Activated naive CD4-positive, alpha-beta T cell treated with anti-CD3 and anti-CD28 coated beads, Interleukin-2, amount 10 ng/mL, durations not matched to agents 7 days and 5 days (primary cell): ENCODE measurements around the gene RIN3.
"Not testable (repeated sequence)": the region's sequence is repeated elsewhere in the genome, so short reads cannot be mapped to it uniquely, and the experiment has no call there.

Experiments used
- CTCF ChIA-PET: fragments of 350-600 bp; sonication (Branson Sonifier 250); formaldehyde crosslinking; loops from one replicate; lab custom pipeline; 2021; ENCODE audit warnings: antibody characterized with exemption; lab: Charles Lee
- DNase-seq: peaks from one replicate; pipeline ENCODE4 v3.0.0-alpha.2; 2020
- H3K27ac Mint-ChIP-seq: one replicate; pipeline ENCODE4 v1.8.0; 2021; ENCODE audit warnings: mild to moderate bottlenecking, moderate library complexity, mixed read lengths
- H3K27me3 Mint-ChIP-seq: one replicate; pipeline ENCODE4 v1.8.0; 2021; ENCODE audit warnings: mild to moderate bottlenecking, mixed read lengths
- H3K36me3 Mint-ChIP-seq: one replicate; pipeline ENCODE4 v1.8.0; 2021; ENCODE audit warnings: mixed read lengths
- H3K4me1 Mint-ChIP-seq: one replicate; pipeline ENCODE4 v1.8.0; 2021; ENCODE audit warnings: mixed read lengths
- H3K4me3 Mint-ChIP-seq: one replicate; pipeline ENCODE4 v1.8.0; 2021; ENCODE audit warnings: mild to moderate bottlenecking, moderate library complexity, mixed read lengths
- H3K9me3 Mint-ChIP-seq: one replicate; pipeline ENCODE4 v1.8.0; 2021; ENCODE audit warnings: mixed read lengths

RIN3 gene

GRCh38 chr14:92525322-92526095 is 11.9 kb downstream of the RIN3 start:
- H3K9me3 Mint-ChIP-seq: no peaks in the 10 kb centered on the region
- CTCF ChIA-PET: no interaction called here
- peaks cover 11% of the 10 kb centered on the region for H3K4me1 Mint-ChIP-seq
- DNase-seq: no peak
- peaks cover 12% of the 10 kb centered on the region for H3K27me3 Mint-ChIP-seq
- H3K4me3 Mint-ChIP-seq: no peak overlapping the region
- H3K36me3 Mint-ChIP-seq: no peaks in the 10 kb centered on the region
- H3K27ac Mint-ChIP-seq: no peak overlapping the region

- CTCF ChIA-PET: no interaction called here
- Mint-ChIP-seq H3K27me3 (peaks cover 2% of the 10 kb centered on the region), H3K36me3 (no peaks in the 10 kb centered on the region), H3K9me3 (no peaks in the 10 kb centered on the region), H3K27ac (no peak overlapping the region), H3K4me1 (peaks cover 33% of the 10 kb centered on the region), H3K4me3 (no peak overlapping the region)
- DNase-seq: no peak
These were observed 14.1 kb downstream of the RIN3 start for GRCh38 chr14:92527721-92528120.

GRCh38 chr14:92528486-92529100 is 15.0 kb downstream of the RIN3 start:
- CTCF ChIA-PET: interaction anchor here (0.7 kb wide), 1 partner anchor 85 kb away, joined by 3 read pairs; no protein-coding TSS in a partner anchor
- Mint-ChIP-seq H3K36me3 (no peaks in the 10 kb centered on the region), H3K27me3 (peaks cover 4% of the 10 kb centered on the region), H3K27ac (no peak overlapping the region), H3K4me1 (peaks cover 40% of the 10 kb centered on the region), H3K4me3 (no peak overlapping the region), H3K9me3 (no peaks in the 10 kb centered on the region)
- DNase-seq: no peak

GRCh38 chr14:92529903-92530302 is 16.3 kb downstream of the RIN3 start:
- Mint-ChIP-seq H3K4me3 (no peak overlapping the region), H3K27ac (no peak overlapping the region), H3K36me3 (no peaks in the 10 kb centered on the region), H3K9me3 (no peaks in the 10 kb centered on the region), H3K4me1 (peaks cover 47% of the 10 kb centered on the region), H3K27me3 (peaks cover 4% of the 10 kb centered on the region)
- no peak for DNase-seq
- CTCF ChIA-PET: no interaction called here

- Mint-ChIP-seq H3K4me1 (peaks cover 57% of the 10 kb centered on the region), H3K9me3 (no peaks in the 10 kb centered on the region), H3K27me3 (peaks cover 4% of the 10 kb centered on the region), H3K27ac (peak overlapping the region; percentile 8), H3K4me3 (no peak overlapping the region), H3K36me3 (no peaks in the 10 kb centered on the region)
- DNase-seq: peak; percentile 19
- CTCF ChIA-PET: no interaction called here
These were observed 17.7 kb downstream of the RIN3 start for GRCh38 chr14:92531106-92531873.

- peaks cover 4% of the 10 kb centered on the region for H3K27me3 Mint-ChIP-seq
- no peaks in the 10 kb centered on the region for H3K9me3 Mint-ChIP-seq
- H3K4me3 Mint-ChIP-seq: no peak overlapping the region
- no peaks in the 10 kb centered on the region for H3K36me3 Mint-ChIP-seq
- peaks cover 61% of the 10 kb centered on the region for H3K4me1 Mint-ChIP-seq
- no peak overlapping the region for H3K27ac Mint-ChIP-seq
- CTCF ChIA-PET: no interaction called here
- peak; percentile 16 for DNase-seq
These were observed 19.0 kb downstream of the RIN3 start for GRCh38 chr14:92532490-92533163.

- CTCF ChIA-PET: interaction anchor here (1.4 kb wide), 1 partner anchor 10 kb away, joined by 3 read pairs; no protein-coding TSS in a partner anchor
- Mint-ChIP-seq H3K4me1 (peaks cover 71% of the 10 kb centered on the region), H3K4me3 (peak overlapping the region; percentile 35), H3K9me3 (no peaks in the 10 kb centered on the region), H3K27ac (peak overlapping the region; percentile 82), H3K27me3 (peaks cover 4% of the 10 kb centered on the region), H3K36me3 (no peaks in the 10 kb centered on the region)
- DNase-seq: peak; percentile 45
These were observed 21.5 kb downstream of the RIN3 start for GRCh38 chr14:92534932-92535643.

GRCh38 chr14:92536231-92536630 is 22.6 kb downstream of the RIN3 start:
- not testable (repeated sequence) for H3K27me3 Mint-ChIP-seq, H3K27ac Mint-ChIP-seq, H3K9me3 Mint-ChIP-seq, DNase-seq, H3K36me3 Mint-ChIP-seq
- CTCF ChIA-PET: interaction anchor here (1.4 kb wide), 1 partner anchor 9 kb away, joined by 3 read pairs; no protein-coding TSS in a partner anchor
- Mint-ChIP-seq H3K4me1 (peaks cover 73% of the 10 kb centered on the region), H3K4me3 (peak overlapping the region; percentile 1)

GRCh38 chr14:92538412-92538985 is 24.9 kb downstream of the RIN3 start:
- Mint-ChIP-seq H3K4me1 (peaks cover 62% of the 10 kb centered on the region), H3K9me3 (no peaks in the 10 kb centered on the region), H3K4me3 (no peak overlapping the region), H3K36me3 (no peaks in the 10 kb centered on the region), H3K27ac (peak overlapping the region; percentile 30), H3K27me3 (no peaks in the 10 kb centered on the region)
- DNase-seq: no peak
- CTCF ChIA-PET: interaction anchor here (1.0 to 1.3 kb wide), 2 partner anchors 144 to 176 kb away, joined by 3 to 4 read pairs; no protein-coding TSS in a partner anchor

- Mint-ChIP-seq H3K36me3 (no peaks in the 10 kb centered on the region), H3K9me3 (no peaks in the 10 kb centered on the region), H3K27ac (no peak overlapping the region), H3K4me1 (peaks cover 64% of the 10 kb centered on the region), H3K27me3 (peaks cover 3% of the 10 kb centered on the region), H3K4me3 (no peak overlapping the region)
- DNase-seq: no peak
- CTCF ChIA-PET: interaction anchor here (1.0 to 1.3 kb wide), 2 partner anchors 143 to 175 kb away, joined by 3 to 4 read pairs; no protein-coding TSS in a partner anchor
These were observed 25.8 kb downstream of the RIN3 start for GRCh38 chr14:92539419-92539818.

GRCh38 chr14:92539875-92540274 is 26.3 kb downstream of the RIN3 start:
- Mint-ChIP-seq H3K9me3 (no peaks in the 10 kb centered on the region), H3K27ac (no peak overlapping the region), H3K27me3 (peaks cover 3% of the 10 kb centered on the region), H3K4me3 (no peak overlapping the region), H3K36me3 (no peaks in the 10 kb centered on the region), H3K4me1 (peaks cover 59% of the 10 kb centered on the region)
- no peak for DNase-seq
- CTCF ChIA-PET: interaction anchor here (1.0 kb wide), 1 partner anchor 174 kb away, joined by 4 read pairs; no protein-coding TSS in a partner anchor

GRCh38 chr14:92540472-92541048 is 27.0 kb downstream of the RIN3 start:
- no peak overlapping the region for H3K27ac Mint-ChIP-seq
- no peak overlapping the region for H3K4me3 Mint-ChIP-seq
- H3K27me3 Mint-ChIP-seq: peaks cover 3% of the 10 kb centered on the region
- H3K4me1 Mint-ChIP-seq: peaks cover 52% of the 10 kb centered on the region
- no peaks in the 10 kb centered on the region for H3K36me3 Mint-ChIP-seq
- H3K9me3 Mint-ChIP-seq: no peaks in the 10 kb centered on the region
- CTCF ChIA-PET: no interaction called here
- DNase-seq: no peak
